Vagina (tissue), 2 donors: Measurements from ENCODE around the gene SH2D3A.

Experiments used
- CTCF ChIP-seq, 3 experiments: fragments of 450-650 bp in 2 of 3; fragments of 200-600 bp in 1 of 3; sonication (generic) in 1 of 3; IDR thresholded peaks; one replicate each; pipeline ENCODE4 v1.5.1; 2017 to 2019; ENCODE audit warnings: antibody characterized with exemption in 3 of 3, mild to moderate bottlenecking in 2 of 3, moderate library complexity in 2 of 3
- POLR2A ChIP-seq, 2 donors: fragments of 450-650 bp; IDR thresholded peaks; one replicate each; pipeline ENCODE4 v1.6.1; 2017; ENCODE audit warnings: antibody characterized with exemption in 2 of 2, mild to moderate bottlenecking in 2 of 2, moderate library complexity in 2 of 2
- POLR2AphosphoS5 ChIP-seq, 2 donors: sonication (generic); formaldehyde crosslinking; IDR thresholded peaks; one replicate each; pipeline ENCODE4 v1.9.0; 2017; ENCODE audit warnings: antibody characterized with exemption in 2 of 2, mild to moderate bottlenecking in 2 of 2, low read depth in 1 of 2; ENCODE audit not compliant: insufficient read depth in 1 of 2

- TF ChIP-seq CTCF (IDR thresholded peaks at IDR 0.05) (no peak), POLR2AphosphoS5 (IDR thresholded peaks at IDR 0.05; ENCODE audit: insufficient read depth in 1 of 2, low read depth in 1 of 2) (no peak), POLR2A (IDR thresholded peaks at IDR 0.05) (no peak)
Observed at GRCh38 chr19:6767081-6767356, 216 bp downstream of the SH2D3A start.
